NCI-H774 (cell line): ENCODE data around the gene CLIC4.
"Not testable (repeated sequence)": the region's sequence is repeated elsewhere in the genome, so short reads cannot be mapped to it uniquely, and the experiment has no call there.

Experiments used
- DNase-seq: peaks from one replicate; lab custom pipeline; 2025; lab: John Stamatoyannopoulos, UW

CLIC4 gene

DNA sequence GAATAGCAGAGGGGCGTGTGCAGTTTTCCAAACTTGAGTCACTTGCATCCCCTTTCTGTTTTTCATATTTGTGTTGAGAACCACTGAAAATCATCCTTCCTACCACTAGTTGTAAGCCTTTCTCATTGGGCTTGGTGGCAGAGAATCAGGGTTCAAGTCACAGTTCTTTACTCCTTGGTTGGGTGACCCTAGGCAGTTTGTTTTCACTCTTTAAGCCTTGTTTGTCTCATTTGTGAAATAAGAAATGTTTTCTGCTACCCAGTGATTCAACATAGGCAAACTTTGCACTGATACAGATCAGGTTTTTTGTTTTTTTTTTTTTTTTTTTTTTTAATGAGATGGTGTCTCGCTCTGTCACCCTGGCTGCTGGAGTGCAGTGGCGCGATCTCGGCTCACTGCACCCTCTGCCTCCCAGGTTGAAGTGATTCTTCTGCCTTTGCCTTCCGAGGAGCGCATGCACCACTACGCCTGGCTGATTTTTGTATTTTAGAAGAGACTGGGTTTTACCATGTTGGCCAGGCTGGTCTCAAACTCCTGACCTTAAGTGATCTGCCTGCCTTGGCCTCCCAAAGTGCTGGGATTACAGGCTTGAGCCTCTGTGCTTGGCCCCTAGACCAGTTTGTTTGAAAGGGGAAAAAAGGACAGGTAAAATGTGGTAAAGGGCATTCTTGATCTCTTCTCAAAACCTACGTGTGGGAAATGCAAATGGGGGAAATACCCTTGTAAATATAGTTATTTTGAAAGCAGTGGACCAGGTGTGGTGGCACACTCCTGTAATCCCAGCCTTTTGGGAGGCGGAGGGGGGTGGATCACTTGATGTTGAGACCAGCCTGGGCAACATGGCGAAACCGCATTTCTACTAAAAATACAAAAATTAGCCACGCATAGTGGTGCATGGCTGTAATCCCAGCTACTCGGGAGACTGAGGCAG lies 3.2 kb downstream of the CLIC4 start:
- DNase-seq: no peak

DNA sequence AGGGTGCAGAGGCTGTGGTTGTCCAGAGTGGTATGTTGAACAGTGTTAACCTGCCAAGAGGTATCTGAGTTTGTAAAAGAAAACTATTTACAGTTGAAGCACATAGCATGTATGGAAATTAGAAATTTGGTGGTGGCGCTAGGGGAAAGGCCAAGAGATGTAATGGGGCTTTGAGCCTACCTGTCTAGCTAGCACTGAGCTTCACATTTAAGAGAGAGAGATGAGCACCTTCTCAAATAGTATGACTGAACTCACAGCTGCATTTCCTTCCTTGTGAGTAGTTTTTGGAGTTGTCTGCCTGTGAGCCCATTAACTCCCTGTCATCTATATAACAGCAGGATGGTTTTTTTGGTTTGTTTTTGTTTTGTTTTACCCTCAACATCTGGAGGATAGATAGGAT lies 4.0 kb downstream of the CLIC4 start:
- DNase-seq: no peak

- no peak for DNase-seq
These were observed 4.6 kb downstream of the CLIC4 start for GRCh38 chr1:24749886-24750285.

- no peak for DNase-seq
These were observed 6.6 kb downstream of the CLIC4 start for GRCh38 chr1:24751833-24752232.

DNA sequence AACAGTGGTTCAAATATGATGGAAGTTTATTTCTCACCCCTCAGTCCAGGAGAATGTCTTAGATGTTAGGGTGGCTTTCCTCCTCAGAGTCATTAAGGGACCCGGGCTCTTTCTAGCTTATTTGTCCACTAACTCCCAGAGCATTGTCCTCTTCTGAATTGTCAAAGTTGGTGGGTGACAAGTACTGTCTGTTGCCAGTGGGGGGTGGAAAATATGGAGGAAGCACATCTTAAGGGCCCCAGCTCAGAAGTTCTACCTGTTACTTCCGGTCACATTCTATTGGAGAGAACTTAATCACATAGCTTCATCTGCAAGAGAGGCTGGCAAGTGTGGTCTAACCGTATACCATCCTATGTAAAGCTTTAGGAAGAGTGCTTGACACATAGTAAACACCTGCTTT lies 7.1 kb downstream of the CLIC4 start:
- no peak for DNase-seq

GRCh38 chr1:24754229-24754628 lies 9.0 kb downstream of the CLIC4 start:
- no peak for DNase-seq

DNA sequence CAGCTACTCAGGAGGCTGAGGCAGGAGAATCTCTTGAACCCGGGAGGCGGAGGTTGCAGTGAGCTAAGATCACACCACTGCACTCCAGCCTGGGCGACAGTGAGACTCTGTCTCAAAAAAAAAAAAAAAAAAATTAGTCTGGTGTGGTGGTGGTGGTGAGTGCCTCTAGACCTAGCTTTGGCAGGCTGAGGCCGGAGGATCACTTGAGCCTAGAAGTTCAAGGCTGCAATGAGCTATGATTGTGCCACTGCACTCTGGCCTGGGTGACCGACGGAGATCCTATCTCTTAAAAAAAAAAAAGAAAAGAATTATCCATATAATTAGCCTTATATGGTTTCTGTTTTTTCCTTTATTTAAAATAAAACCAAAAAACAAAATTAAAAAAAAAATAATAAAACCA lies 10.1 kb downstream of the CLIC4 start:
- DNase-seq: not testable (repeated sequence)

DNA sequence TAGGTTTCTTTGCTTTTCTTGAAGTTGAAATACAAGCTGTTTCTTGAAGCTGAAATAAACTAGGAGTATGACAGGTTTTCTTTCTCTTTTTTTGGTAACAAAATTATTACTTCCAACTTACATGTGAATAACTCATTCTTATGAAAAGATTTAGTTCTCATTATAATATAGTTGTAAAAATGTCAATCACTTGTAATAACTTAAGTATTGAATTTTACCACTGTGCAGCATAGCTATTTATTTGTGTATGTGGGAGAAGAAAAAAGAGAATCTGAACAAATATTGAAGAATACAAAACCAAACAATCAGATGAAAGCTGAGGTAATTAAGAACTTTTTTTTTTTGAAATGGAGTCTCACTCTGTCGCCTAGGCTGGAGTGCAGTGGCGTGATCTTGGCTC lies 11.1 kb downstream of the CLIC4 start:
- no peak for DNase-seq

GRCh38 chr1:24759492-24759891 lies 14.2 kb downstream of the CLIC4 start:
- no peak for DNase-seq

GRCh38 chr1:24761582-24761981 lies 16.3 kb downstream of the CLIC4 start:
- DNase-seq: no peak

GRCh38 chr1:24762133-24762676 lies 17.0 kb downstream of the CLIC4 start:
- DNase-seq: no peak

DNA sequence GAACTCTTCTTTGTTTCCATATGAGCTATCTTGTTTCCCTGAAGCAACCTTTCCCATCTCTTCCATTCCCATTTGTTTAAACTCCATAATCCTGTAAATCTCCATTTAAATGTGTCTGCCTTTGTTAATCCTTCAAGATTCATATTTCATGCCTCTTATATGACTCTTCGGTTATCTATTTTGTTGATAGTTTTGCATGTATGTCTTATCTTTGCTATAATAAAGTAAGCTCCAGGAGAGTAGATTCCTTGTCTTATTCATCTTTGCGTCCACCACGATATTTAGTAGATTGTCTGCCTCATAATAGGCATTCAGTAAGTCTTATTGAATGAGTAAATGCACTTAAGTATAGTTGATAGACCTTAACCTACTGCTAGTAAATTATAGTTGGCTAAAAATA lies 18.4 kb downstream of the CLIC4 start:
- no peak for DNase-seq

GRCh38 chr1:24764439-24764838 lies 19.2 kb downstream of the CLIC4 start:
- no peak for DNase-seq

DNA sequence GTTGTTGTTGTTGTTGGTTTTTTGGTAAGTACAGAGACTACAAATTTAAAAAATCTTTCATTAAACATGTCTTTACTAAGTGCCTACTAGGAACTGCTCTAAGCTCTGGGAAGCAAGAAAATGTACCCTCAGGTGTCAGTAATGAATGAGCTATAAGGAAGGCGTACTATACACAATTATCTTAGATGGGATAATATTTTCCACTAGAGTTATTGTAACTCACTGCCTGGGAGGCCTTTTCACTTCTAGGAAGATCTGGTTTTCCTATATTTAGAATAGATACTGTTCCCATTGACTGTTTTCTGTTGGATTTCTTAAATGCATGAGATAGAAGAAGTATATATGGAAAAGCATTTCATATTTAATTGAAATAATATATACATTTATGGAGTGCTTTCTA lies 19.6 kb downstream of the CLIC4 start:
- DNase-seq: no peak

DNA sequence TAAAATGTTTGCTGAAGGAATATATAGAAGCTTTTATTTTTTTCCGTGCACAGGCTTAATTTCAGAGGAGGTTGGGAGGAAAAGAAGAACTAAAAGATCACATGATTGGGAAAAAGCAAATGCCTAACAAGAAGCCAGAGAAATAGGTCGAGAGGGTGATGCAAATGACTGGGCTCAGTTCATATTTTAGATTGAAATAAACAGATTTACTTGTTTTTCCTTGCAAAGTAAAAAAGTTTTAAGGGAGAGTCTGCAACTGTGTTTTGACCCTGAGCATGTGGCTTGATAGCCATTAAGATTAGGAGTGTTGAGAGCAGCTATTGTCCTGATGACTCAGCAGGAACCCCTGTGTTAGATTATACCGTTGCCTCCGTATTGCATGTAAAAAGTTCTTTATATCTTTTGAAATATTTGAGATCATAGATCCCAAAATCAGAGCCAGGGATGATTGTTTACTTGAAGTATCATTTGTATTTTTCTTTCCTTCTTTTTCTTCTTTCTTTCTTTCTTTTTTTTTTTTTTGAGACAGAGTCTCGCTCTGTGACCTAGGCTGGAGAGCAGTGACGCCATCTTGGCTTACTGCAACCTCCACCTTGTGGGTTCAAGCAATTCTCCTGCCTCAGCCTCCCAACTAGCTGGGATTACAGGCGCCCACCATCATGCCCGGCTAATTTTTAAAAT lies 20.2 kb downstream of the CLIC4 start:
- DNase-seq: no peak

DNA sequence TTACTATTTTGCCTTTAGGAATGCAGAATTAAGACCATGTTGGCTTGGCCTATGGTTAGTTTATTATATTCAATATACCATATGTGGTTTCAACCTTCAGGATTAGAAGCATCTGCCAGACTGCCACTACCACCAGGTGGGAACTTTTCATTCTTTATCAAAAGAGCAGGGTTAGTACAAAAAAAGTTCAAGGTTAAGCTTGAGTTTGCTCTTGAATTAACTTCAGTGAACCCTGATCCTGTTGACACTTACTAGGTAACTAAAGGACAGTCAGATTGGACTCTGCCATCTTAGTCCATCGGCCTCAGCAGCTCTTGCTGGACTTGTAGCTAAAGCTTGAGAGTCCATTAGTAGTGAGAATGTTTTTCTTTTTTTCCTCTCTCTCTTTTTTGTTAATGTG lies 22.1 kb downstream of the CLIC4 start:
- no peak for DNase-seq

GRCh38 chr1:24768873-24769605 lies 23.8 kb downstream of the CLIC4 start:
- no peak for DNase-seq

DNA sequence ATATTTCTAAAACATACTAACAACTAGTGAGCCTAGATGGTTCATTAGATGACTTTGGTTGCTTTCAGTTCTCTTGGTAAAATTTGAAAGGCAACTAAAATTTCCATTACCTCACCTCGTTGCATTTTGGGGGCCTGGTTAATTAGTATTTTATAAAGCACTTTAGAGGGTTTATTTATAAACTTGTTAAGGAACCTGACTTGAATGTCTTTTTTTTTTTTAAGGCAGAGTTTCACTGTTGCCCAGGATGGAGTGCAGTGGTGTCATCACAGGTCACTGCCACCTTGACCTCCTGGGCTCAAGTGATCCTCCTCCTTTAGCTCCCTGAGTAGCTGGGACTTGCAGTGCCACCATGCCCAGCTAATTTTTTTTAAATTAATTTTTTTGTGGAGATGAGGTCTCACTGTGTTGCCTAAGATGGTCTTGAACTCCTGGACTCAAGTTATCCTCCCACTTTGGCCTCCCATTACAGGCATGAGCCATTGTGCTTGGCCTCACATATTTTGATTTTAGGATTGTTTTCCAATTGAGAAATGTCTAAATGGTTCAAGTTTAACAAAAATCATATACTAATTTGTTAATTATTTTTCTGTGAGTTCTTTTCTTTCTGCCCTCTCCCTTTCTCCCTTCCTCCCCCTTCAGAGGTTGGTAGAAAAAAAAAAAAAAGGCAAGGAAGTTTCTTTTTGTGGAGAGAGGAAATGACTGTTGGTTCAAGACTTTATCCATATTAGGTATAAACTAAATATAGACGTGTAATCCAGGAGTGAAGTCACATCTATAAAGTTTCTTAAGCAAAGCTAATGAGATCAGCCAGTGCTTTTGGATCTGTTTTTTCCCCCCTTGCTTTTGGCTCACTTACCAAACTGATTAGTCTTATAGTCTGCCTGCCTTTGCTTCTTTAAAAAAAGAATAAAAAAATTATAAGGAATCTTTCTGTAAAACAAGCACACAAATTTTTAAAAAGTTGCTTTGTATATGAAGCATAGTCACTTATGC lies 24.7 kb downstream of the CLIC4 start:
- no peak for DNase-seq

DNA sequence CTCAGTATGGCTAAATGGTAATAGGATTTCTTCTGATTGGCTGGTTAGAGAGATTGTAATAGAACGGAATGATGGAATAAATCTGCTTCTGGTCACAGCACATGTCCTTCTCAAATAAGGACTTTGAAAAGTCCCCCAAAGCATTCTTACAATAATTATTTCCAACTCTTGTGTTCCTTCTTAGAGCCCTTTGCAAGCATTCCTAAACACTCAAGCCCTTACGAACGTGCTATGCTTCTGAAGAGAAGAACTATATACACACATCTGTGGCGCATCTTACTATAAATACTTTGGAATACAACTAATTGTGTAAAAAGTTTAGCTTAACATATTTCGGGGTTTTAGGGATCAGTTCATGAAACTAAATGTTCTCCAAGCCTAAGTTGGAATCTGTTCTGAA lies 25.6 kb downstream of the CLIC4 start:
- DNase-seq: no peak

- DNase-seq: no peak
These were observed 26.3 kb downstream of the CLIC4 start for GRCh38 chr1:24771574-24771973.

GRCh38 chr1:24773618-24774017 lies 28.4 kb downstream of the CLIC4 start:
- no peak for DNase-seq
